HEK293 (cell line): Measurements from ENCODE around the gene C17orf58.

Source experiments
- CTCF ChIA-PET: fragments of 350-600 bp; formaldehyde crosslinking; extraction: SDS; loops from one replicate; lab custom pipeline; 2021; ENCODE audit warnings: antibody characterized with exemption; lab: Yijun Ruan, JAX
- POLR2A ChIA-PET: fragments of 300-600 bp; formaldehyde crosslinking; extraction: SDS; loops from one replicate; lab custom pipeline; 2020; ENCODE audit warnings: antibody characterized with exemption, inconsistent platforms; lab: Yijun Ruan, JAX
- H3K27ac ChIP-seq: fragments of 200-500 bp; sonication (Bioruptor generic); 2 replicates; pipeline ENCODE4 v1.5.1; 2014; ENCODE audit warnings: low read depth, low read length, control low read depth, inconsistent platforms; ENCODE audit errors: extremely low read depth
- H3K36me3 ChIP-seq, 2 experiments: fragments of 200-500 bp in 1 of 2; sonication (Bioruptor generic) in 1 of 2; 1 replicate in 1 of 2; 2 replicates in 1 of 2; pipeline ENCODE4 v1.5.1; 2014 to 2017; ENCODE audit warnings: inconsistent platforms in 2 of 2, low read length in 2 of 2; ENCODE audit not compliant: control insufficient read depth in 2 of 2, insufficient read depth in 1 of 2
- H3K4me1 ChIP-seq: fragments of 200-500 bp; sonication (Bioruptor generic); 2 replicates; pipeline ENCODE4 v1.5.1; 2014; ENCODE audit warnings: mild to moderate bottlenecking, low read length, inconsistent platforms; ENCODE audit not compliant: control insufficient read depth, insufficient read depth
- H3K4me3 ChIP-seq: 2 replicates; pipeline ENCODE4 v1.5.1; 2011; ENCODE audit warnings: low read depth, mild to moderate bottlenecking, control low read depth, low read length, moderate library complexity
- H3K9me3 ChIP-seq: fragments of 200-500 bp; sonication (Bioruptor generic); 2 replicates; pipeline ENCODE4 v1.5.1; 2014; ENCODE audit warnings: low read depth, low read length, inconsistent platforms; ENCODE audit not compliant: control insufficient read depth, insufficient read depth
- GLIS1 ChIP-seq: fragments of 450-650 bp; formaldehyde crosslinking; IDR thresholded peaks from 2 replicates; pipeline ENCODE4 v1.5.1; 2016; ENCODE audit warnings: missing biosample characterization, missing genetic modification characterization
- INSM2 ChIP-seq: fragments of 450-650 bp; formaldehyde crosslinking; IDR thresholded peaks from 2 replicates; pipeline ENCODE4 v1.5.1; 2016; ENCODE audit warnings: missing biosample characterization, missing genetic modification characterization
- KLF10 ChIP-seq: fragments of 450-650 bp; IDR thresholded peaks from 2 replicates; pipeline ENCODE4 v1.5.1; 2018; ENCODE audit warnings: missing biosample characterization, mild to moderate bottlenecking, missing genetic modification characterization
- REPIN1 ChIP-seq: fragments of 450-650 bp; formaldehyde crosslinking; IDR thresholded peaks from 2 replicates; pipeline ENCODE4 v1.5.1; 2017; ENCODE audit warnings: missing biosample characterization, missing genetic modification characterization, low read depth
- TCF7L2 ChIP-seq: IDR thresholded peaks from 2 replicates; pipeline ENCODE4 v1.6.1; 2011; ENCODE audit warnings: low read depth, mild to moderate bottlenecking, inconsistent platforms, low read length, moderate library complexity, borderline replicate concordance
- ZBTB20 ChIP-seq: fragments of 450-650 bp; formaldehyde crosslinking; IDR thresholded peaks from 2 replicates; pipeline ENCODE4 v1.5.1; 2016; ENCODE audit warnings: missing biosample characterization, missing genetic modification characterization
- ZFP37 ChIP-seq: fragments of 450-650 bp; formaldehyde crosslinking; IDR thresholded peaks from 2 replicates; pipeline ENCODE4 v1.5.1; 2016; ENCODE audit warnings: missing biosample characterization, missing genetic modification characterization
- ZFP69B ChIP-seq: fragments of 450-650 bp; formaldehyde crosslinking; IDR thresholded peaks from 2 replicates; pipeline ENCODE4 v1.5.1; 2016; ENCODE audit warnings: missing biosample characterization, missing genetic modification characterization
- ZNF148 ChIP-seq: fragments of 450-650 bp; formaldehyde crosslinking; IDR thresholded peaks from 2 replicates; pipeline ENCODE4 v1.5.0; 2017; ENCODE audit warnings: missing biosample characterization, missing genetic modification characterization, borderline replicate concordance
- ZNF157 ChIP-seq: fragments of 450-650 bp; formaldehyde crosslinking; IDR thresholded peaks from 2 replicates; pipeline ENCODE4 v1.5.1; 2016; ENCODE audit warnings: missing biosample characterization, missing genetic modification characterization
- ZNF184 ChIP-seq: fragments of 450-650 bp; IDR thresholded peaks from 2 replicates; pipeline ENCODE4 v1.5.1; 2018; ENCODE audit warnings: missing biosample characterization, mild to moderate bottlenecking, missing genetic modification characterization
- ZNF398 ChIP-seq: fragments of 450-650 bp; formaldehyde crosslinking; IDR thresholded peaks from 2 replicates; pipeline ENCODE4 v1.5.1; 2017; ENCODE audit warnings: missing biosample characterization, missing genetic modification characterization
- ZNF426 ChIP-seq: fragments of 450-650 bp; formaldehyde crosslinking; IDR thresholded peaks from 2 replicates; pipeline ENCODE4 v1.5.1; 2017; ENCODE audit warnings: missing biosample characterization, missing genetic modification characterization, mild to moderate bottlenecking, inconsistent platforms, moderate library complexity
- ZNF548 ChIP-seq: fragments of 450-650 bp; formaldehyde crosslinking; IDR thresholded peaks from 2 replicates; pipeline ENCODE4 v1.5.1; 2016; ENCODE audit warnings: missing biosample characterization, missing genetic modification characterization
- ZNF626 ChIP-seq: fragments of 450-650 bp; sonication (Bioruptor Pico); formaldehyde crosslinking; IDR thresholded peaks from 2 replicates; pipeline ENCODE4 v1.5.1; 2018; ENCODE audit warnings: missing biosample characterization, missing genetic modification characterization, inconsistent platforms
- ZNF639 ChIP-seq: fragments of 450-650 bp; formaldehyde crosslinking; IDR thresholded peaks from 2 replicates; pipeline ENCODE4 v1.5.1; 2016; ENCODE audit warnings: missing biosample characterization, missing genetic modification characterization
- ZNF664 ChIP-seq: fragments of 450-650 bp; formaldehyde crosslinking; IDR thresholded peaks from 2 replicates; pipeline ENCODE4 v1.5.1; 2016; ENCODE audit warnings: missing biosample characterization, missing genetic modification characterization
- ZNF704 ChIP-seq: fragments of 450-650 bp; formaldehyde crosslinking; IDR thresholded peaks from 2 replicates; pipeline ENCODE4 v1.5.1; 2016; ENCODE audit warnings: missing biosample characterization, missing genetic modification characterization
- ZNF776 ChIP-seq: fragments of 450-650 bp; formaldehyde crosslinking; IDR thresholded peaks from 2 replicates; pipeline ENCODE4 v1.5.0; 2017; ENCODE audit warnings: missing biosample characterization, missing genetic modification characterization, borderline replicate concordance

The C17orf58 gene

GRCh38 chr17:68011199-68011665 is 15.0 kb upstream of the C17orf58 start (continued):
- TF ChIP-seq INSM2 (tag by site-specific recombination): no peak
- TF ChIP-seq ZNF626: no peak
- TF ChIP-seq ZNF639: no peak
- TF ChIP-seq ZNF426 (tag by site-specific recombination): no peak
- TF ChIP-seq ZNF548 (tag by site-specific recombination): no peak
- TF ChIP-seq ZFP37 (tag by site-specific recombination): no peak
- no peak; the same call in 1 of the 2 replicates for TF ChIP-seq ZFP69B

GRCh38 chr17:68006797-68007196 is 10.5 kb upstream of the C17orf58 start:
- H3K27ac ChIP-seq: no peak overlapping the region
- H3K36me3 ChIP-seq: no peaks in the 10 kb centered on the region
- ChIA-PET CTCF (interaction anchor here (1.7 to 3.5 kb wide), 2 partner anchors 10 to 13 kb away, joined by 5 to 15 read pairs; no protein-coding TSS in a partner anchor), POLR2A (no interaction called here)
- no peaks in the 10 kb centered on the region for H3K4me1 ChIP-seq
- H3K9me3 ChIP-seq: no peaks in the 10 kb centered on the region
- H3K4me3 ChIP-seq: no peak overlapping the region
- TF ChIP-seq ZNF664 (tag by site-specific recombination) (no peak), ZNF776 (tag by site-specific recombination) (no peak), ZNF704 (tag by site-specific recombination) (no peak), ZNF157 (tag by site-specific recombination) (no peak)

GRCh38 chr17:68004201-68004600 is 7.9 kb upstream of the C17orf58 start:
- H3K4me3 ChIP-seq: no peak overlapping the region
- ChIA-PET POLR2A (interaction anchor here (0.6 to 0.7 kb wide), 2 partner anchors 11 to 1426 kb away, joined by 3 to 11 read pairs; no protein-coding TSS in a partner anchor), CTCF (interaction anchor here (0.6 kb wide), 1 partner anchor 18 kb away, joined by 3 read pairs; no protein-coding TSS in a partner anchor)
- H3K27ac ChIP-seq: no peak overlapping the region
- H3K9me3 ChIP-seq: no peaks in the 10 kb centered on the region
- no peak for TF ChIP-seq ZNF184 (tag by site-specific recombination)
- TF ChIP-seq REPIN1 (tag by site-specific recombination): no peak
- no peak for TF ChIP-seq ZNF398 (tag by site-specific recombination)
- no peak for TF ChIP-seq ZNF148 (tag by site-specific recombination)
- no peak for TF ChIP-seq TCF7L2
- TF ChIP-seq KLF10: no peak
- no peak for TF ChIP-seq ZBTB20
- TF ChIP-seq GLIS1: no peak
- TF ChIP-seq, all 188 proteins: peak for 0
- no peaks in the 10 kb centered on the region for H3K4me1 ChIP-seq
- no peaks in the 10 kb centered on the region for H3K36me3 ChIP-seq
